GM12878 (cell line): ENCODE measurements around the gene GSAP.

Experiments used
- CTCF ChIP-seq, 3 experiments: IDR thresholded peaks in 2 of 3; conservative IDR thresholded peaks in 1 of 3; 2 replicates each; pipeline ENCODE4 v1.5.1; 2011; ENCODE audit warnings: low read depth in 3 of 3, low read length in 3 of 3, mild to moderate bottlenecking in 3 of 3, control low read depth in 2 of 3, moderate library complexity in 2 of 3, inconsistent platforms in 1 of 3, mixed read lengths in 1 of 3; ENCODE audit not compliant: control insufficient read depth in 2 of 3, insufficient read depth in 1 of 3; ENCODE audit errors: extremely low read depth in 1 of 3
- EZH2 ChIP-seq: IDR thresholded peaks from 2 replicates; pipeline ENCODE4 v1.6.1; 2012; ENCODE audit warnings: low read depth, mild to moderate bottlenecking, control low read depth, inconsistent platforms, low read length, borderline replicate concordance; ENCODE audit not compliant: control insufficient read depth
- FOXK2 ChIP-seq: fragments of 450-650 bp; IDR thresholded peaks from 2 replicates; pipeline ENCODE4 v1.6.1; 2017; ENCODE audit warnings: mild to moderate bottlenecking, moderate library complexity
- GABPA ChIP-seq: IDR thresholded peaks from 2 replicates; pipeline ENCODE4 v1.6.1; 2014; ENCODE audit warnings: antibody characterized with exemption, low read depth, mild to moderate bottlenecking, inconsistent platforms
- MYC ChIP-seq: IDR thresholded peaks from 2 replicates; pipeline ENCODE4 v1.6.1; 2011; ENCODE audit warnings: mild to moderate bottlenecking, low read length, moderate library complexity, inconsistent platforms; ENCODE audit not compliant: insufficient read depth, insufficient replicate concordance, insufficient read length, severe bottlenecking
- POLR2A ChIP-seq: IDR thresholded peaks from 2 replicates; pipeline ENCODE4 v1.6.1; 2011; ENCODE audit warnings: low read depth, mild to moderate bottlenecking, low read length
- SIN3A ChIP-seq: IDR thresholded peaks from 2 replicates; pipeline ENCODE4 v1.6.1; 2012; ENCODE audit warnings: low read depth, low read length, improper control_type of control experiment
- SUZ12 ChIP-seq: fragments of 200-600 bp; sonication (generic); IDR thresholded peaks from one replicate; pipeline ENCODE4 v1.6.1; 2018; ENCODE audit warnings: antibody characterized with exemption, mild to moderate bottlenecking; ENCODE audit not compliant: unreplicated experiment
- TAF1 ChIP-seq: IDR thresholded peaks from 2 replicates; pipeline ENCODE4 v1.6.1; 2011; ENCODE audit warnings: mild to moderate bottlenecking, low read depth, low read length, borderline replicate concordance
- TCF7 ChIP-seq: IDR thresholded peaks from 2 replicates; pipeline ENCODE4 v1.6.1; 2014; ENCODE audit warnings: antibody characterized with exemption, borderline replicate concordance
- YBX1 ChIP-seq: fragments of 450-650 bp; IDR thresholded peaks from 2 replicates; pipeline ENCODE4 v1.6.1; 2016; ENCODE audit warnings: antibody characterized with exemption

- TF ChIP-seq CTCF (IDR thresholded peaks at IDR 0.05 in 2 of 3, conservative IDR thresholded peaks at IDR 0.05 in 1 of 3; ENCODE audit: control insufficient read depth in 2 of 3, extremely low read depth in 1 of 3, insufficient read depth in 1 of 3, low read depth in 3 of 3, low read length in 3 of 3), result no peak
- no peak for TF ChIP-seq YBX1
- TF ChIP-seq SIN3A, result no peak
- no peak for TF ChIP-seq TAF1
- no peak for TF ChIP-seq FOXK2
- TF ChIP-seq POLR2A, result no peak
- no peak for TF ChIP-seq MYC
- TF ChIP-seq EZH2, result no peak
- TF ChIP-seq GABPA, result no peak
- TF ChIP-seq SUZ12, result no peak
- TF ChIP-seq TCF7, result no peak
Observed at GRCh38 chr7:77290425-77290824, 125.7 kb downstream of the GSAP start.
